Suppressor macrophage treated with lipopolysaccharide for 1 hour (primary cell): Measurements from ENCODE around the gene ST7.

Experiments used
- DNase-seq, 3 donors: peaks; one replicate each; pipeline ENCODE4 v3.0.0-alpha.2; 2020 to 2022

The ST7 gene

DNA sequence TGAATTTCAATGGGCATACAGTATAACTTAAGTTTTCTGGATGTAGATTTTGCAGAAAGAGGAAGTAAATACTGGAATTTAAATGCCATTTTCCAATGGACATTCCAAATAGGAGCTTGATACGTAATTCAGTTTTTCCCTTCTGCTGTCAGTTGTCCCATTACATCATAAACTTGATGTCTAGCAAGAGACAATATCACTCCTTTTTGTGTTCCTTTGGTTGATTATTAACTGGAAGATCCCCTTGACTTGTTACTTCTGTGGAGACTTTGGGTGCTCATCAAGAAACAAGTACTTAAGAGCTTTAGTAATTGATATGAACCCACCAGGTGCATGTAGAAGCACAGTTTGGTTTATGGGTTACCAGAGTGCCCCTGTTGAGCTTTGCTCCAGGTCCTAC lies 116.1 kb downstream of the ST7 start:
- DNase-seq: peak in 2 of 3 donors; percentile 20 to 46

DNA sequence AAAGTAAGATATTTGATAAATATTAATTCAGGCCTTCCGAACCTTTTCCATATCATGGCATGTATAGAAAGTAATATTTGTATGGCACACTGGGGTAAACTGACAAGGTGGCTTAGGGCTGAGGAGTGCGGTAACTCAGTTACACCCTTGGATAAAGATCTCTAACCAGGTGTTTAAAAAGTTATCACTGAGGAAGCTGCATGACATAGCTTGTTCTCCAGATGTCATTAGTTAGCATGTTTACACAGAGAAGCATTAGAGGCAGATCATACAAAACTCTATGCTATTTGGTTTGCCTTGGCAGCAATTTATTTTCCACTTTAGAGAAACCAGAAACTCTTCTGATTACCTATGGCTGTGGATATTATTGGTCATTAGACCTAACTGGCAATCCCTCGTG lies 118.2 kb downstream of the ST7 start:
- no peak for DNase-seq

DNA sequence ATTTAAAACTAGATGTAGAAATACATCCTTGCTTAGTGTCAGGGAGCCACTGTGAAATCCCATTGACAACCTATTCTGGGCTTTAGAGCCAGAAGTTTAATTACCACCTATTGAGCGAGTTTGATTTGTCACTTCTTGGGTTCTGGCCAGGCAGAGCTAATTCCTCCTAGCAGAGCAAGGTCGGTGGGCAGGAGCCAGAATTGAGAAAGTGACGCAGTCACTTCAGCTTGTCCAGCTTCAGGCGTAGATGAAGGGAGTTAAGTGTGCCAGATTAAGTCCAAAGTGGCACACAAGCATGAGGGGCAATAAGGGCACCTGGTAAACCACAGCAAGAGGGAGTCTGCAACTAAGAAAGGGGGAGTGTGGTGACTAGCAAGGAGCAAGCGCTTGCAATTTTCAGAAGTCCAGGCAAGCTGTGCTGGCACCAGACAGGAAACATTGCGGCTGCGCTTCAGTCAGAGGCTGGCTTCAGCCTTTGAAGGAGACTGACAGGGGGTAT lies 119.4 kb downstream of the ST7 start:
- DNase-seq: peak; percentile 39 to 46 (median 40)

DNA sequence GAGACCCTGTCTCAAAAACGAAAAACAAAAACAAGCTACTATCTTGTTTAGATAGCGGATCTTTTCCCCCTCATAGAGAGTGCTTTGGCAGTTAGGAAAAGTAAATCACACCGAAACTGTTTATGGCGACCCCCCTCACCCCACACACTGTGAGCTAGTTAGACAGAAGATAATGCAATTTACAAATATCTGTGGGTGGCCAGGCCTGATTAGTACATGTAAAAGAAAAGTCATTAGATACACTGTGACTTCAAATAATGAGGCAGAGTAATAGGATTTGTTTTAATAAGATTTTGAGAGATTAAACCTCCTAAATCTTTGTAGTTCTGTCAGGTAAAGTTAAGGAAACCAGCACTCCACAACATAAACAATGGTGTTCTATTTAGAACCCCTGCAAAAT lies 121.1 kb downstream of the ST7 start:
- DNase-seq: no peak

DNA sequence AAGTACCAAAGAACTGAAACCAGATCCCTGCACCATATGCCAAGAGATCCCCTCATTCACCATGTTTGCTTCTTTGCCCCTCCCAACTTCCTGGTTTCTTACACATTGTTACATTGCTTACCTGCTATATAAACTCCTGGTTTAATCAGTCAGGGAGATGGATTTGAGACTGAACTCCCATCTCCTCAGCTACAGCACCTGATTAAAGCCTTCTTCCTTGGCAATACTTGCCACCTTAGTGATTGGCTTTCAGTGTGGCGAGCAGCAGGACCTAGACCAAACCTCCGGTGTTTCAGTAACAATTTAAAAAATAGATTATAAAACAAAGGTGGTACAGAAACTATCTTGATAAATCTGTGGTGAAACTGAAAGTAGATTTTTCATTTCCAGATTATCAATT lies 122.6 kb downstream of the ST7 start:
- no peak for DNase-seq

DNA sequence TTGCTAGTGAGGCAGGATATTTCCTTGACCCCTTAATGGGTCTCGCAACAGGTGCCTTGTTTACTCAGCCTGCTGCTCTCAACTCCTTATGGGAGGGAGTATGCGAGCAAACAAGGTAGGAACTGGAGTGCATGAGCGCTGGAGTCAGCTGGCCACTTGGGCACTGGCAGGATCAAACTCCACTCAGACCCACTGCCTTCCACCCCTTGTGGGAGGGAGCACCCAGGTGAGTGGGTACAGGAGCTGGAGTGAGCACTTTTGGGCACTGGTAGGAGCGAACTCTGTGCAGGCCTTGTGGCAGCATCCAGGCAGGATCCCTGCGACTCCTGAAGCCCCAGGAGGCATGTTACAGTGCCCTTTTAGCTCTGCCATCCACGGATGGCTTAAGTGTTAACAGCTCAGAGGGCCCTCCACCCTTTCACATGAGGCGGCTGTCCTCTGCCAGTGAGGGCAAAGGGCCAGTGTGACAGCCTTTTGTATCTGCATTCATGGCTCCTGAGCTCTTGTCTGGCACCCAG lies 123.2 kb downstream of the ST7 start:
- DNase-seq: no peak

DNA sequence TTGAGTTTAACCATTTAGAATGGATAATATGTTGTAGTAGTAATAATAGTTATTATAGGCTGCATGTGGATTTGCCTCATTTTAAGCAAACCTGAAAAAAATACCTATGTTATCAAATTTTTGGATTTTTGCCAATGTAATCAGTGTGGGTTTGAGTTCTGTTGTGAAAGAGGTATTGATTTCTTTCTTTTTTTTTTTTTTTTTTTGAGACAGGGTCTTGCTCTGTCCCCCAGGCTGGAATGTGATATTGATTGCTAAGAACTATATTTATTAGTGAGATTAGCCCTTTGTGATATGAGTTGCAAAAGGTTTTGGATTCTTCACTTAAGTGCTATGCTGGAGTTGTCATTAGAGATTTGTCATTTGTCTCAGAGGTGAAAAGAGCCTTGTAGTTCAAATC lies 124.4 kb downstream of the ST7 start:
- no peak for DNase-seq

DNA sequence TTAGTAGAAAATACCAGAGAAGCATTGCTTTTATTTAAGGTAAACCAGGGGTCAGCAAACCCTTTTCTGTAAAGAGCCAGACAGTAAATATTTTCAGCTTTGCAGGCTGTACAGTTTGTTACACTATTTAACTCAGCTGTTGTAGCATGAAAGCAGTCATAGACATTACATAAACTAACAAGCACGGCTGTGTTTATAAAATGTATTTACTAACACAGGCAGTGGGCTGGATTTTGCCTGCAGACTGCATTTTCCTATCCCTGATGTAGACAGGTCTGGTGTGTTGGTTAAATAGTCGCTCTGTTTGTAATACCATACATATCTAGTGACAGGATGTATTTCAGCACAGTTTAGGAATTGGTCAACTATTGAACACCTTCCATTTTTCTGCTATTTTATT lies 129.3 kb downstream of the ST7 start:
- DNase-seq: no peak

DNA sequence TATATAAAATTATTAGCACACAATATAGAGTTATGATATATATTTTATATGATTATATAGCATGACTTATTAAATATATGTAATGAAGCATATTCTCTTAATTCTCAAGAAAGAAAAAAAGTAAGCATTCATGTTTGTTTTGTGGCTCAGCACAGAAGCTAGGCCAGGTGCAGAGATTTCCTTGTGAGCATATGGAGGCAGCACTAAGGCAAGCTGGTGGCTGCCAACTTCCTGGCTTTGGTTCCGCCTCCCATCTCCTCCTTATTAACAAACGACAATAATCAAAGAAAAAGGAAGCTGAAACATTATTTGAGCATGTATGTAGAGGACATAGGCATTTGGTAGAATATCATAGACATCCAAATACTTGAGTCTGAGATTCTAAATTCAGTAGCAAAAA lies 130.3 kb downstream of the ST7 start:
- DNase-seq: no peak

DNA sequence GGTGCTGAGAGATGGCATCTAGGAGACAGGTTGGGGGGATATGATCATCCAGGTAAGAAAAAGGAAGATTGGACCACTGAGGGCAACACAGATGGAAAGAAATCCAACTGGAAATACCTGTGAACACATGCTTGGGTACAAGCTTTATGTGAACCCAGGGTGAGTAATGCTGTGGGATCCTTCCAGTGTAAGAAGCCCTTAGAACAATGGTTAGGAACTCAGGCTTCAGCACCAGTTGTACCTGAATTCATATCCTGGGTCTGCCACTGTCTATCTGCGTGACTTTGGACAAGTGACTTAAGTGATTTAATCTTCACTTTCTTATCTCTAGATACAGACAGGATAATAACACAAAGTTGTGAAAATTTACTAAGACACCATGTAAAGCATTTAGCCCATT lies 131.0 kb downstream of the ST7 start:
- DNase-seq: no peak

DNA sequence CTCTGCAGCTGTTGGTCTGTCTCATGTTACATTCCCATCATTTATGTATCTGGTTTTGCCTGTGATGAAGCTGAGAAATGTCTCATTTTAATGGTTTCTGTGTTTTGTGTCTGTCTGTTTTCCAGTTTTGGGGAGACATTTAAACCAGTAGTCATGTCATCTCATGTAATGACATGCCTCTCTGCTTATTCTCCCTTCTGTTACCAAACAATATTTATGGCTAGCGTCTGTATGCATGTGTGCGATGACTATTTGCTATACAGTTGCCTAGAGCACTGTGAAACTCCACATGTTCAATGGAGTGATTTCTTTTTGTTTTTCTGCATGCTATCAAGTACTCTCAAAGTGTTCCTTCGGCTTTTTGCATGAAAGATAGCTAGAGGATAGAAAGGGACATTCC lies 132.0 kb downstream of the ST7 start:
- no peak for DNase-seq

DNA sequence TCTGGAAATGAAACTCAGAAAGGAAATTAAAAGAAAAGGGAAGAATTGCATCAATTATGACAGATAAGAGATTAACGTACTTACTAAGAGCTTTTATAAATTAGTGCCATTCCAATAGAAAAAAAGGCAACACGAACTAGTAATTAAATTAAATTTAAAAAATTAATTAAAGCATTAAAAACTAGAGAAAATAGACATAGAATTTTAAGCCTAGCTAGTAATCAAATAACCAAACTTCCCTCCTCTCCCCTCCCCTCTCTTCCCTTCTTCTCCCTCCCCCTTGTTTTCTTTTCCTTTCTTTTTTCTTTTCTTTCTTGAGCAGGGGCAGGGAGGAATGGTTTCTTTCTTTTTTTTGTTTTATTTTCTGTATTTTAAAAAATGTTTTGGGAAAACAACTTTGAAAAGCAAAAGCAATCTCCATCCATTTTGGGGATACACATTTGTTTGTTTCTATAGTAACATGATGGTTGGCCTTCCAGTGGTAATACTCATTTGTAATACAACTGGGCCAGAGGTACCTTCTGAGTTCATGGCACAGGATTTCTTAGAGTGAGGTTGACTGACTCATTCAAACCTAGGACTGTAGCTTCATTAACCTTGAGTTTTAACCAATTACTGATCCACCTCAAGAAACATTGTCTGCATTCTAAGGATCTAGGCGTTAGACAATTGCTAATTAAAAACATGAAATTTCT lies 132.6 kb downstream of the ST7 start:
- DNase-seq: peak in 1 of 3 donors; percentile 30

DNA sequence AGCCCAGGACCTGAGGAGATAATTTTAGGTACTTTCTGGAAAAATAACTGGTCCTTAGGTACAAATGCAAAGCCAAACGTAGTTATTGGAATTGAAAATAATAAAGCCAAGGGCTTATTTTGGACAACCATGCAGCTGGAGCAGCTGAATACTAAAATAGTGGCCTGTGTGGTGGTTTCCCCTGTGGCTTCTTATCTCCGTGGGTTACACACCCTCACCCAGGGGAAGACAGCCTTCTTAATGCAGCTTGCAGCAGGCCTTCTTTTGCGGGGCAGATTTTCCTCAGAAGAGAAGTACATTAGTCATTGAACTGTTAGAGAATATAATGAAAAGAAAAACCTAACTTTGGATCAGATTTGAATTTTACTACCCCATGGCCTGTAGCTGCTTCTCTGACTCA lies 133.5 kb downstream of the ST7 start:
- DNase-seq: peak; percentile 29 to 35 (median 33)

DNA sequence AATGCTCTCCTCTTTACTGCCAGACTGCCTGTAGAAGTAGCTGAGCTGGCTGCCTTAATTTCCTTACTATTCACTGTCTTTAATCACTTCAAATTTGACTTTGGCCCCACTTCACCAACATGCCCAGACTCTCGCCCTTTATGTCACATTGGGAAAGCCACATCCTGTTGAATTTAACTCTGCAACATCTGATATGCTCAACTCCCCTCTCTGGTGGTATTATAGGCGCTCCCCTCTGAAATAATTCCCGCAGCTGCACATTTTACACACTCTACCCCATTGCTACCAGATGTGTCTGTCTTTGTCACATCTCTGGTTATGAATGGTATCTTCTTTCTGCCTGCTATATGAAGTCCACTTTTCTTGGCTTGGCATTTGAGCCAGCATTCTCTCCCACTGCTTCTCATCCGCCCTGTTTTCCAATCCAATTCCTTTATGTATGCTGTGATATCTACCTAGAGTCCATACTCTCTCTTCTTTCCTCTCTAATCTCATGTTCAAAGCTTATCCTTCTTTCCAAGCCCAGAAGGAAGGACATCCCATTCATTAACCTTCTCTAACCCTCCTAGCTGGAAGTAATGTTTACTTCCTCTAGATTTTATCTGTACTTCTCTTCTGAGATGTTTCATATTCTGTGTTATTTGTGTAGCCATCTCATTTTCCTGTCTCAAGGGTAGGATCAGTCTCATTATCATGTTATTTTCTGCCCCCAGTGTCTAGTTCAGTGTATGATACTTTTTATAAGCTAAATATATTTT lies 134.5 kb downstream of the ST7 start:
- DNase-seq: no peak

DNA sequence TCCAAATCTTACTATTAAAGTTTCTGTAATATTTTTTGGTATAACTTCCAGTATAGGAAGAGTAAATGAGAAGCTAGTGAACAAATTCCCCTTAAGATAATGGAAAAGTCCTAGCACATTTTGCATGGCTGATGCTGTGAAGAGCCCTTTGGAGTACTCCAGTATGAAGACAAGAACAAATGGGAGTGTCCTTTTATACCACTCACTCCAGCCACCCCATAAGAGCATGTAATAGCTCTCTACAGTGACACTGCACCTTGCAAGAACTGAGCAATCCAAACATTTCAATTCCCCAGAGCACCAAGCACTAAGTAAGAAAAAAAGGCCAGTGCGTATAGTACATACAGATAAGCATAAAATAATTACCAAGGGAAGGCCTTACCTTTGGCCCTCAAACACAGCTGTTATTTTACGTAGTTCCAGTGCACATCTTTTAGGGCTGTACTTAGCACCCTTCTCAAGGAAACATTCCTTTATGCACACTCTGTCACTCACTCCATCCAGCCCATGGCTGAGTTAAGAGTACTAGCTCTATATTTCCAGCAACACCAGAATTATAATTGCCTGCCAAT lies 135.4 kb downstream of the ST7 start:
- DNase-seq: no peak

DNA sequence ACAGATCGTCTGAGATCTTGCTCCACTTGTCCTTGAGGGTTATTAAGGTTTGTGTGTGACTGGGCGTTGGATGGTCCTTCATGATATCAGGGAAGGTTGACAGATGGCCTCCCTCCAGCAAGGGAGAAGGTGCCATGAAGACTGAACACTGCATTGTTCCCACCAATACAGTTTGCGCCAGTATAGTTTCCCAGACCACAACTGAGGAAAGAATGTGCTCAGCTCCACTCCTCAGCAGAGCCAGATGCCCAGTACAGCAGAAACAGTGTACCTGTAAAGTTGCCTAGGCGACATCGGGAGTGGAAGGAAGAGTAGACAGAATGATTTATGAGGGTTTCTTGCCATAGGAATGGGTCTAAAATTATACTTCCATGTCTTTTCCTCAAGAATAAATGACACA lies 137.5 kb downstream of the ST7 start:
- DNase-seq: no peak

DNA sequence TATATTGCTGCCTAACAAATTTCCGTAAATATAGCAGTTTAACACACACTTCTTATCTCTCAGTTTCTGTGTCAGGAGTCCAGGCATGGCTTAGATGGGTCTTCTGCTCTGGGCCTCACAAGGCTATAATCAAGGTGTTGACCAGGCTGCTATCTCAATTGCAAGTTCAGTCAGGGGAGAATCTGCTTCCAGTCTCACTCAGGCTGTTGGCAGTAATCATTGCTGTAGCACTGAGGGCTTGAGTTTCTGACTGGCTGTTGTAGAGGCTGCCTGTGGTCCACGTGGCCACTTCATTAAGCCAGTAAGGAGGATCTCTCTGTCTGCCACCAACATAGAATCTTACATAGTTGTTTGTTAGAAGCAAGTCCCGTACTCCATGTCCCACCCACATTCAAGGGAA lies 138.4 kb downstream of the ST7 start:
- DNase-seq: no peak

DNA sequence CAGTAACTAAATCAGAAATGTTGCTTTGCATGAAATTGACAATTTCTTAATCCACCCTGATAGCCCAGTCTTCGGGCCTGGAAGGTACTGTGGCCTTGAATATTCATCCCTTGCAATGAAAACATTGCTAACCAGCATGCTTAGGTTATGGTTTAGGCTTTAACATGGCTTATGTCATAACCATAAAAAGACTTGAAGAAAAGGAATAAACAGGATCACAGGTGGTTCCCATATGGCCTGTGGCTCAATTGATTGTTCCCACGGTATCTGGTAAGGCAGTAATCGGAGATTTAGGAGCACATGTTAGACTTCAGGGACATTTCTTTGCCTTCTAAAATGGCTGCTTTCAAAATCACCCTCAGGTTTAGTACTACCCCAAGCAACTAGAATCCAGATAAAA lies 139.5 kb downstream of the ST7 start:
- DNase-seq: no peak

DNA sequence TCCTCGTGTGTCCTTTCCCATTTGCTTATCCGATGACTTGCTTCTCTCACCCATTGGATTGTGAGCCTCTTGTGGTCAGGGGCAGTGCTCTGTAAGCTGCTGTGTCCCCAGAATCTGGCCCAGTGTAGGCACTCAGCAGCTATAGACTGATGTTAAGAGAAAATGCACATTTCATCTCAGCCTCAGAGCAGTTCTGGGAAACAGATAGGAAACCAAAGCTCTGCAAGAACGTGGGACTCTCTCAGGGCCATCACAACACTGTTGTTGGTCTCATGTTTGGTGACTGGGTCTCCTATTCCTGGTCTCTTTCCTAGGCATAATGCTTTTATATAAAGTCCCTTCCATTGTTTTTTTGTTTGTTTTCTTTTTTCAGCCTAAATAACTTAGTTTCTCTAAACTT lies 141.2 kb downstream of the ST7 start:
- no peak for DNase-seq

DNA sequence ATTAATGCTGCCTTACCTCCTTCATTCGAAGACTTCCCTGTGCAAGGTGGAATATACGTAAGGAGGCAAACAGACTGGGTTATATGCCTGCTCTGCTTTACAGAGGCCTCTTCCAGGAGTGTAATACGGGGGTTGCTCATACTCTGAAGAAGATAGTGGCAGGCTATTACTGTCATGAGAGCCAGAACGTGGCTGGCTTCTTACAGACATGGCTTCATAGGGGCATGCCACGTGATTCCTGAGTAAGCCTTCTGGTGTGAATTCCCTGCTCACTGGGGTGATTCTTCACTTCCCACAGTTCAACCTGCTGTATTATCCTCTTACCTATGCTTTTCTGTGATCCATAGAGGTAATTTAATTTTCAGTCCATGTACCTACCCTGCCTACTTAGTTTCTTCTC lies 141.8 kb downstream of the ST7 start:
- no peak for DNase-seq

DNA sequence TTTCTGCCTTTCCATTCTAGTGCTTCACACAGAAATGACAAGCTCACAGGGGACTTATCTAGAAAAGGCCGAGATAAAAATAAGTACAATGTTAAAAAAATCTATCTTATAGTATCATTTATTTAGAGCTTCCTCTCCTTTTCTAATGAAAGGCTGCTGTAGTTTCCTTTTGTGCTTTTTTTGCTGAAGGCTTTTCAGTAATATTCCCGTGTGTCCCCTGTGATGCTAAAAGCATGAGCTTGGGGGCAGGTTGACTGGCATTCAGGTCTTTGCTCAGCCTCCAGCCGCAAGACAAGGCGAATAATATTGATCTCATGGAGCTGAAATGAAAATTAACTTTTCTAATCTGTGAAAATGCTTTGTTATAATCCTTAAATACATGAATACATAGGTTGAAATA lies 143.0 kb downstream of the ST7 start:
- DNase-seq: no peak

DNA sequence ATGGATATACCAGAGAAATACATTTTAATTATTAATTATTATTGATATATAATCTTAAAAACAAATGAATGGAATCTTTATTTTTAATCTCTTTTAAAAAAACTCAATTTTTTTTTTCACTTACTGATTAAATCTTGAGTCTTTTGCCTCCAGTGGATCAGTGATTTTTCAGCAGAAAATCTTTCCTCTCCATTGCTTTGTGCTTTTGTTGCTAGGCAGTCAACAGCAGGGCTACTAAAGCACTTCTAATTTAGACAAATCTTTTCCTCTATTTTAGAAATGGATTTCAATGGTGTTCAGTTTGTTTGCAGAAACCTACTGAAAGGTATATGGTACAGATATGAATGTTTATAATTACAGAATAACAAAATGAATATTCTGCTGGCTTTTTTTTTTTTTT lies 143.6 kb downstream of the ST7 start:
- no peak for DNase-seq

DNA sequence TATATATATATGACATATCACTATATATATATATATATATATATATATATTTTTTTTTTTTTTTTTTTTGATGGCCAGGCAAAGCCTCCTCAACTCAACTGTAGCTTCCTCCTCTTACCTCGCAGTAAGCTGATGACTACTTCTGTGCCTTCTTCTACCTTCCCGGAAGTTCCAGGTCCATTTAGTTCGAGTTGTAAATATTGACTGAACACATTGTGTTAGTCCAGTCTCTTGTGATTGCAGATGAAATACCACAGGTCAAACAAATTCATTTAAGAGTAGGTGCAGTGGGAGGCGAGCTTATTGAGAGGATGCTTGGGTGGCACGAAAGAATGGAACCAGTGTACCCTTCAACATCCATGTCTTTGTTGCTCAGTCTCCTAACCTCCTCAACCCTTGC lies 144.6 kb downstream of the ST7 start:
- DNase-seq: no peak

DNA sequence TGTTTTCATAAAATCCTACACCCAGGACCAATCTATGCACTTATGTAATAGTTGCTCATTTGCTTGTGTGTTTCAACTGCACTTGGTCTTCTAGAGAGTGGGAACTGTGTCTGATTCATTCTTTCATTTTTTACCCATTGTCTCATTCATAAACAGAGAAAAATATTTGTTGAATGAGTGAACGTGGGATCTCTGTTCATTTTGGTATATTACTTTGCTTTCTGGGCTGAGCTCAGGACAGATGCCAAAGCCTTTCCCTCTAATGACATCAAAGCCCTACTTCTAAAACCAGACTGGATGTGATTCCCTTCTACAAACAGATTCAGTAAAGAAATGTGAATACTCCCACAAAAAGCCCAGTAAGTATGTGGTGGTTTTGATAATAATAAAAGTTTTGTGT lies 145.2 kb downstream of the ST7 start:
- DNase-seq: no peak
